Astrocyte (in vitro differentiated cells and primary cell): ENCODE results near the gene DPM3.

Experiments
- CTCF ChIP-seq: IDR thresholded peaks from 2 replicates; pipeline ENCODE4 v1.5.1; 2011; ENCODE audit warnings: low read depth, mild to moderate bottlenecking, inconsistent platforms, low read length, moderate library complexity; ENCODE audit not compliant: insufficient read depth
- EZH2 ChIP-seq: IDR thresholded peaks from 2 replicates; pipeline ENCODE4 v1.6.1; 2012; ENCODE audit warnings: mild to moderate bottlenecking, low read length, inconsistent platforms; ENCODE audit not compliant: insufficient read depth

GRCh38 chr1:155128755-155129473 lies 11.4 kb downstream of the DPM3 start:
- TF ChIP-seq CTCF, result no peak
- TF ChIP-seq EZH2, result no peak
